Right lobe of liver (tissue), 6 donors: ENCODE measurements around the gene ASCL1. TPM values are rescaled to one million over a fixed set of nuclear protein-coding genes. Genes with fewer than 3 reads are reported as not detected.

ENCODE experiments used
- ATAC-seq, 4 donors: fragments of 200-7000 bp; cut with Tn5 transposase; one replicate each; pipeline ENCODE4 v1.9.1; 2020; ENCODE audit warnings: mild to moderate bottlenecking in 4 of 4, moderate library complexity in 4 of 4
- DNase-seq, 3 donors: peaks; one replicate each; pipeline ENCODE4 v3.0.0-alpha.2; 2020
- H3K27ac ChIP-seq, 3 donors: fragments of 200-600 bp; one replicate each; pipeline ENCODE4 v1.8.0; 2022
- H3K27me3 ChIP-seq, 2 donors: fragments of 200-600 bp; one replicate each; pipeline ENCODE4 v1.8.0; 2022
- H3K36me3 ChIP-seq, 4 donors: fragments of 200-600 bp; sonication (generic) in 1 of 4; one replicate each; pipeline versions ENCODE4 v1.5.1 to v1.8.0; 2017 to 2022; ENCODE audit warnings: control low read depth in 1 of 4
- H3K4me1 ChIP-seq, 4 donors: fragments of 200-600 bp; sonication (generic) in 1 of 4; one replicate each; pipeline versions ENCODE4 v1.5.1 to v1.8.0; 2017 to 2022; ENCODE audit warnings: control low read depth in 1 of 4
- H3K4me3 ChIP-seq, 3 donors: fragments of 200-600 bp; one replicate each; pipeline ENCODE4 v1.8.0; 2022
- H3K9me3 ChIP-seq, 4 donors: fragments of 200-600 bp; sonication (generic) in 1 of 4; one replicate each; pipeline versions ENCODE4 v1.5.1 to v1.8.0; 2017 to 2022; ENCODE audit warnings: control low read depth in 1 of 4
- CTCF ChIP-seq, 4 donors: fragments of 200-600 bp in 3 of 4; fragments of 450-650 bp in 1 of 4; IDR thresholded peaks; one replicate each; pipeline versions ENCODE4 v1.5.1 to v1.8.0; 2016 to 2022; ENCODE audit warnings: antibody characterized with exemption in 4 of 4, mild to moderate bottlenecking in 2 of 4
- POLR2A ChIP-seq: fragments of 450-650 bp; IDR thresholded peaks from one replicate; pipeline ENCODE4 v1.6.1; 2017; ENCODE audit warnings: antibody characterized with exemption, mild to moderate bottlenecking
- WGBS: methylation state at CpG from one replicate; pipeline ENCODE4 v1.1.6; 2018; ENCODE audit warnings: low coverage, low lambda C conversion rate; ENCODE audit not compliant: insufficient coverage; ENCODE audit errors: missing lambda C conversion rate; 5-methylcytosine and 5-hydroxymethylcytosine counted together
- intact Hi-C, 2 donors: fragments of 100-400 bp; cut with DNase I; formaldehyde crosslinking; loops; one replicate each; pipeline versions ENCODE4 v1.11.2 to v1.14.1; 2022
- total RNA-seq, 6 experiments: library from RNA; depleted of rRNA in 2 of 6; stranded (reverse); fragments of >200 nt in 2 of 6; fragmentation: NEBNext Ultra II Directional in 3 of 6; extraction: Animal tissue kit (Norgen Biotek cat#: 25700) in 3 of 6; gene quantifications; one replicate each; pipeline versions ENCODE4 v1.1.0 to v1.2.4, GENCODE V29; 2016 to 2023
- donor health status: DM: no; HTN: yes; CAD: no.
- donor health status: DM: no; HTN: no; CAD: no.
- donor health status: DM: no; HTN: no; CAD: no.
- donor health status: DM: no; HTN: yes; CAD: no.
- donor health status: DM: no; HTN: yes; CAD: no.

Gene ASCL1
- total RNA-seq, 6 experiments from 2014 or later, result 0.18 to 1.6 (median 0.33) TPM

- H3K27ac ChIP-seq, result no peak overlapping the region
- ATAC-seq, result no peak
- 59% methylated on average over 2 of the region's 2 CpGs for WGBS
- no peaks in the 10 kb centered on the region for H3K27me3 ChIP-seq
- H3K4me3 ChIP-seq, result no peak overlapping the region
- no peaks in the 10 kb centered on the region for H3K36me3 ChIP-seq
- peaks cover 0 to 15% (median 3%) of the 10 kb centered on the region in 4 donors for H3K4me1 ChIP-seq
- intact Hi-C loops, result loop anchor here (10.0 kb wide), 1 partner anchor 609 kb away; no protein-coding TSS in a partner anchor
- H3K9me3 ChIP-seq, result no peaks in the 10 kb centered on the region
- TF ChIP-seq POLR2A (no peak), CTCF (IDR thresholded peaks at IDR 0.05) (no peak)
- no peak for DNase-seq
Measured at GRCh38 chr12:102946042-102946441, 11.4 kb upstream of the ASCL1 start.

- Histone ChIP-seq H3K4me3 (no peak overlapping the region), H3K27me3 (no peaks in the 10 kb centered on the region), H3K4me1 (peaks cover 0 to 15% (median 6%) of the 10 kb centered on the region in 4 donors), H3K36me3 (no peaks in the 10 kb centered on the region), H3K9me3 (no peaks in the 10 kb centered on the region), H3K27ac (no peak overlapping the region)
- intact Hi-C loops, result loop anchor here (10.0 kb wide), 1 partner anchor 606 kb away; no protein-coding TSS in a partner anchor
- peak in 1 of 4 donors; percentile 13 for ATAC-seq
- TF ChIP-seq CTCF (IDR thresholded peaks at IDR 0.05) (peak; percentile 88 to 97 (median 90)), POLR2A (no peak)
- WGBS, result 0% methylated on average over 5 of the region's 11 CpGs
- peak in 2 of 3 donors; percentile 58 to 66 for DNase-seq
Measured at GRCh38 chr12:102948941-102949352, 8.5 kb upstream of the ASCL1 start.

GRCh38 chr12:102950107-102950949 lies 7.1 kb upstream of the ASCL1 start:
- ATAC-seq, result peak; percentile 90 to 97 (median 94)
- Histone ChIP-seq H3K27ac (peak overlapping the region; percentile 74 to 94 (median 83)), H3K4me1 (peaks cover 0 to 15% (median 6%) of the 10 kb centered on the region in 4 donors), H3K4me3 (peak overlapping the region; percentile 26 to 62 (median 54)), H3K27me3 (no peaks in the 10 kb centered on the region), H3K36me3 (no peaks in the 10 kb centered on the region), H3K9me3 (no peaks in the 10 kb centered on the region)
- WGBS, result 4% methylated on average over 21 of the region's 37 CpGs
- TF ChIP-seq CTCF (IDR thresholded peaks at IDR 0.05) (peak; percentile 56 to 74 (median 64)), POLR2A (peak; percentile 59)
- DNase-seq, result peak; percentile 93 to 98 (median 98)
- intact Hi-C loops, result loop anchor here in 1 of 2 donors (10.0 kb wide), 2 partner anchors 164 to 224 kb away; no protein-coding TSS in a partner anchor

- H3K27me3 ChIP-seq, result no peaks in the 10 kb centered on the region
- peaks cover 0 to 17% (median 6%) of the 10 kb centered on the region in 4 donors for H3K4me1 ChIP-seq
- no peaks in the 10 kb centered on the region for H3K36me3 ChIP-seq
- TF ChIP-seq CTCF (IDR thresholded peaks at IDR 0.05), result no peak
- no peak for TF ChIP-seq POLR2A
- ATAC-seq (peak in 2 of 4 donors; percentile 32 to 48), DNase-seq (no peak)
- H3K4me3 ChIP-seq, result peak overlapping the region; percentile 26 to 62 (median 54)
- H3K9me3 ChIP-seq, result no peaks in the 10 kb centered on the region
- H3K27ac ChIP-seq, result peak overlapping the region; percentile 74 to 94 (median 83)
- intact Hi-C loops, result loop anchor here in 1 of 2 donors (10.0 kb wide), 2 partner anchors 164 to 224 kb away; no protein-coding TSS in a partner anchor
- 3% methylated on average over 7 of the region's 21 CpGs for WGBS
Measured at GRCh38 chr12:102950950-102951619, 6.4 kb upstream of the ASCL1 start.
